Measurements from ENCODE around the gene MAP6.
"Not testable (repeated sequence)": the region's sequence is repeated elsewhere in the genome, so short reads cannot be mapped to it uniquely, and the experiment has no call there.

Gene MAP6

GRCh38 chr11:75591371-75591770 lies 77.5 kb downstream of the MAP6 start:
- no peak for DNase-seq (ENCODE audit: low spot score)

GRCh38 chr11:75589933-75590332 lies 78.9 kb downstream of the MAP6 start:
- DNase-seq (ENCODE audit: low spot score), result no peak

GRCh38 chr11:75589051-75589450 lies 79.8 kb downstream of the MAP6 start:
- no peak for DNase-seq (ENCODE audit: low spot score)

GRCh38 chr11:75588051-75588481 lies 80.8 kb downstream of the MAP6 start:
- no peak for DNase-seq (ENCODE audit: low spot score)

GRCh38 chr11:75586395-75586794 lies 82.4 kb downstream of the MAP6 start:
- no peak for DNase-seq (ENCODE audit: low spot score)

- no peak for DNase-seq (ENCODE audit: low spot score)
These were observed 83.6 kb downstream of the MAP6 start for GRCh38 chr11:75585293-75585670.

GRCh38 chr11:75584659-75585292 lies 84.1 kb downstream of the MAP6 start:
- DNase-seq (ENCODE audit: low spot score), result not testable (repeated sequence)

GRCh38 chr11:75583718-75584658 lies 84.8 kb downstream of the MAP6 start:
- peak; percentile 69 for DNase-seq (ENCODE audit: low spot score)

- DNase-seq (ENCODE audit: low spot score), result peak; percentile 89
These were observed 85.7 kb downstream of the MAP6 start for GRCh38 chr11:75582895-75583717.

GRCh38 chr11:75582506-75582894 lies 86.3 kb downstream of the MAP6 start:
- no peak for DNase-seq (ENCODE audit: low spot score)

- DNase-seq (ENCODE audit: low spot score), result no peak
These were observed 89.0 kb downstream of the MAP6 start for GRCh38 chr11:75579841-75580240.

GRCh38 chr11:75578977-75579376 lies 89.9 kb downstream of the MAP6 start:
- no peak for DNase-seq (ENCODE audit: low spot score)

- DNase-seq (ENCODE audit: low spot score), result peak; percentile 59
These were observed 91.6 kb downstream of the MAP6 start for GRCh38 chr11:75577207-75577606.

GRCh38 chr11:75576499-75576918 lies 92.3 kb downstream of the MAP6 start:
- DNase-seq (ENCODE audit: low spot score), result peak; percentile 77

- no peak for DNase-seq (ENCODE audit: low spot score)
These were observed 92.8 kb downstream of the MAP6 start for GRCh38 chr11:75576017-75576416.

GRCh38 chr11:75574698-75575602 lies 93.9 kb downstream of the MAP6 start:
- DNase-seq (ENCODE audit: low spot score), result no peak

- DNase-seq (ENCODE audit: low spot score), result no peak
These were observed 96.1 kb downstream of the MAP6 start for GRCh38 chr11:75572744-75573143.

GRCh38 chr11:75571625-75572024 lies 97.2 kb downstream of the MAP6 start:
- no peak for DNase-seq (ENCODE audit: low spot score)

GRCh38 chr11:75570559-75571139 lies 98.2 kb downstream of the MAP6 start:
- no peak for DNase-seq (ENCODE audit: low spot score)

- no peak for DNase-seq (ENCODE audit: low spot score)
These were observed 100.1 kb downstream of the MAP6 start for GRCh38 chr11:75568616-75569219.

- DNase-seq (ENCODE audit: low spot score), result no peak
These were observed 100.9 kb downstream of the MAP6 start for GRCh38 chr11:75567971-75568370.
